ENCODE data around the gene CDCP1.
A peak's percentile ranks its signal among the peaks of the same experiment; 100 is the strongest.

- TF ChIP-seq CTCF (conservative IDR thresholded peaks at IDR 0.05) (peak; percentile 88), EZH2 (IDR thresholded peaks at IDR 0.05; ENCODE audit: low read depth) (no peak)
Observed at GRCh38 chr3:45037720-45038455, 108.3 kb downstream of the CDCP1 start.

Measured in PC-9 (cell line).